ENCODE data around the gene MPC2. TPM values are rescaled to one million over a fixed set of nuclear protein-coding genes. Genes with fewer than 3 reads are reported as not detected.

MPC2 gene
- total RNA-seq, 3 donors from 2014 or later: 95.5 to 163 (median 134) TPM

DNA sequence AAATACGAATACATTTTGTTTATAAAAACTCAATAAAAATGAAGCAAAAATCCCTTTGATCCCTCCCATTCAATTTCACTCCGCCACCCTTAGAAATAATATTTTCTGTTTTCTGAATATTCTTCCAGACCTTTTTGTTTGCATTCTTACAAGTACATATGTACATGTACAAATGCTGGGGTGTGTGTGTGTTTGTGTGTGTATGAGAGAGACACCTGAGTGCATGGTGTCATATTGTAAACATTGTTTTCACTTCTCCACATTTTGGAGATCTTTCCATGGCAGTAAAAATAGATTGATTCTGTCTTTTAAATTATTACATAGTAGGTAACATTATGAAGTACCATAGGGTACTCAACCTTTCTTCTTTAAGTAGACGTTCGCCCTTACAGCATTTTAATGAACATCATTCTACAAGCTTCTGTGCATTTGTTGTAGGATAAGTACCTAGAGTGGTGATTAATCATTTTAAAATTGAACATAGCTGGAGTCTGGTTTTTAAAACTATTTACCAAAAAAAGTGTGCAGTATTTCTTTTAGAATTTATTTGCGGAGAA, 1.3 kb upstream of the MPC2 start:
- no peaks in the 10 kb centered on the region for H3K9me3 ChIP-seq
- no peaks in the 10 kb centered on the region for H3K36me3 ChIP-seq (ENCODE audit: low read depth)
- DNase-seq (no peak), ATAC-seq (no peak)
- no peak overlapping the region for H3K4me3 ChIP-seq
- peaks cover 22% of the 10 kb centered on the region for H3K4me1 ChIP-seq (ENCODE audit: low read depth)
- TF ChIP-seq, protein P1, sequence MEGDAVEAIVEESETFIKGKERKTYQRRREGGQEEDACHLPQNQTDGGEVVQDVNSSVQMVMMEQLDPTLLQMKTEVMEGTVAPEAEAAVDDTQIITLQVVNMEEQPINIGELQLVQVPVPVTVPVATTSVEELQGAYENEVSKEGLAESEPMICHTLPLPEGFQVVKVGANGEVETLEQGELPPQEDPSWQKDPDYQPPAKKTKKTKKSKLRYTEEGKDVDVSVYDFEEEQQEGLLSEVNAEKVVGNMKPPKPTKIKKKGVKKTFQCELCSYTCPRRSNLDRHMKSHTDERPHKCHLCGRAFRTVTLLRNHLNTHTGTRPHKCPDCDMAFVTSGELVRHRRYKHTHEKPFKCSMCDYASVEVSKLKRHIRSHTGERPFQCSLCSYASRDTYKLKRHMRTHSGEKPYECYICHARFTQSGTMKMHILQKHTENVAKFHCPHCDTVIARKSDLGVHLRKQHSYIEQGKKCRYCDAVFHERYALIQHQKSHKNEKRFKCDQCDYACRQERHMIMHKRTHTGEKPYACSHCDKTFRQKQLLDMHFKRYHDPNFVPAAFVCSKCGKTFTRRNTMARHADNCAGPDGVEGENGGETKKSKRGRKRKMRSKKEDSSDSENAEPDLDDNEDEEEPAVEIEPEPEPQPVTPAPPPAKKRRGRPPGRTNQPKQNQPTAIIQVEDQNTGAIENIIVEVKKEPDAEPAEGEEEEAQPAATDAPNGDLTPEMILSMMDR (IDR thresholded peaks at IDR 0.05): no peak
- intact Hi-C loops (cut with DNase I, micrococcal nuclease): no loop called here

DNA sequence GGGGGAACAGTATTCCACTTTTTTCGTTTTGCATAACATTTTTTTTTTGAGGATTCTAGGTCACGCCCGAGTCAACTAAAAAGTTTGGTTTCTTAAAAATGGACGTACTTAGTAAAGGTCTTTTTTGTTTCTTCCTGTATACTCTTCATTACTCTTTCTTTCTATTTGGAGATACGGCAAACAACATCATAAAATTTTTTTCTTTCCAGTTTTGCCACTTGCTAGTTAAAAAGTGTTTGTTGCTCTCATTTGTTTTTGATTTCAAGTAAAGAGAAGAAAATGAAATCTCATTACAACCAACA, 788 bp upstream of the MPC2 start:
- DNase-seq: no peak
- ATAC-seq: no peak
- TF ChIP-seq, protein P1 (IDR thresholded peaks at IDR 0.05): no peak
- H3K4me1 ChIP-seq (ENCODE audit: low read depth): peaks cover 24% of the 10 kb centered on the region
- H3K4me3 ChIP-seq: peak overlapping the region; percentile 97
- no peaks in the 10 kb centered on the region for H3K9me3 ChIP-seq
- intact Hi-C loops (cut with DNase I, micrococcal nuclease): no loop called here
- H3K36me3 ChIP-seq (ENCODE audit: low read depth): no peaks in the 10 kb centered on the region

DNA sequence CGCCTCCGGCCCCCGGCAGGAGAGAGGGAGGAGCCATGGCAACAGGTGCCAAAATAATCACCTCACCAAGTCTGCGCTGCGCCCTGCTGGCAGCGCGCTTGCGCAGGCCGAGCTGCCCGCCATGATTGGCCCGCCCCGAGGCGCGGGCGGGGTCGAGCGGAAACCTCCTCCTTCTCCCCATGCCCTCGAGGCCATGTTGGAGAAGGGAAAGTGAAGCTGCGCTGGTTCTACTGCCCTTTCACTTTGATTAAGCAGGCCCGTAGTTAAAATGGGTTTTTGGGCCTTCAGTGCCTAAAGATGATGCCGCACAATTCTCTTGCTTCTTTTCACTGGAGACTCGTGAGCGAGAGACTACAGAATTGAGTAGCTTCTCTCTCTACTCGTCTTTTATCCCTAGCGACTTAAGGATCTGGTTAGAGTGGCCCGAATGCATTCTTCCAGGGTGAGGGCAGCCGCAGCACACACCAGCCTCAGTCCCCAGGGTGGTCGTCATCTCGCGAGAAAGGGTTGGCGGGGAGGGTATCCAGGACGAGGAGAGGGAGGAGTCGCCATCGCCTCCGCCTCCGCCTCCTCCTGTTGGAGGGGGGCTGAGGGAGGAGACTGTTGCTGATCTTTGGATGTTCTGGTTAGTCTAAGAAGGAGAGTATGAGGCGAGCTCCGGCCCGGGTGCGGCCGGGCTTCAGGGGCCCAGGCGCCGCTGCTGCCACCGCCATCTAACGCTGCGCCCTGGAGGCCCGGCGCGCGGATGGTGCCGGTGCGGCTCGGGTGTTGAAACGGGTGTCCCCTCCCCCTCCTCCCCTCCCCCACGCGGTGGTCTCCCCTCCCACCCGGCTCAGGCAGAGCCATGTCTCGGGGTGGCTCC, 573 bp downstream of the MPC2 start, which contains the start of gene DCAF6:
DCAF6 (plus strand) TSS at position 616 of the 862 bp plus-strand sequence; CDS start at position 845, 229 bp downstream.
- ATAC-seq (peak; percentile 91), DNase-seq (peak; percentile 96 to 98 (median 98))
- H3K4me3 ChIP-seq: peak within 1 kb of the TSS; percentile 97
- H3K36me3 ChIP-seq (ENCODE audit: low read depth): no peaks in the 10 kb centered on the region
- peaks cover 31% of the 10 kb centered on the region for H3K4me1 ChIP-seq (ENCODE audit: low read depth)
- H3K9me3 ChIP-seq: no peaks in the 10 kb centered on the region
- TF ChIP-seq, protein P1 (IDR thresholded peaks at IDR 0.05): no peak
- intact Hi-C loops (cut with DNase I, micrococcal nuclease): no loop called here

GRCh38 chr1:167935216-167936067, 1.4 kb downstream of the MPC2 start:
- no peaks in the 10 kb centered on the region for H3K36me3 ChIP-seq (ENCODE audit: low read depth)
- intact Hi-C loops (cut with DNase I, micrococcal nuclease): no loop called here
- H3K4me3 ChIP-seq: peak overlapping the region; percentile 97
- H3K4me1 ChIP-seq (ENCODE audit: low read depth): peaks cover 32% of the 10 kb centered on the region
- DNase-seq (peak in 2 of 3 donors; percentile 53 to 67), ATAC-seq (peak; percentile 36)
- TF ChIP-seq, protein P1 (IDR thresholded peaks at IDR 0.05): no peak
- no peaks in the 10 kb centered on the region for H3K9me3 ChIP-seq

DNA sequence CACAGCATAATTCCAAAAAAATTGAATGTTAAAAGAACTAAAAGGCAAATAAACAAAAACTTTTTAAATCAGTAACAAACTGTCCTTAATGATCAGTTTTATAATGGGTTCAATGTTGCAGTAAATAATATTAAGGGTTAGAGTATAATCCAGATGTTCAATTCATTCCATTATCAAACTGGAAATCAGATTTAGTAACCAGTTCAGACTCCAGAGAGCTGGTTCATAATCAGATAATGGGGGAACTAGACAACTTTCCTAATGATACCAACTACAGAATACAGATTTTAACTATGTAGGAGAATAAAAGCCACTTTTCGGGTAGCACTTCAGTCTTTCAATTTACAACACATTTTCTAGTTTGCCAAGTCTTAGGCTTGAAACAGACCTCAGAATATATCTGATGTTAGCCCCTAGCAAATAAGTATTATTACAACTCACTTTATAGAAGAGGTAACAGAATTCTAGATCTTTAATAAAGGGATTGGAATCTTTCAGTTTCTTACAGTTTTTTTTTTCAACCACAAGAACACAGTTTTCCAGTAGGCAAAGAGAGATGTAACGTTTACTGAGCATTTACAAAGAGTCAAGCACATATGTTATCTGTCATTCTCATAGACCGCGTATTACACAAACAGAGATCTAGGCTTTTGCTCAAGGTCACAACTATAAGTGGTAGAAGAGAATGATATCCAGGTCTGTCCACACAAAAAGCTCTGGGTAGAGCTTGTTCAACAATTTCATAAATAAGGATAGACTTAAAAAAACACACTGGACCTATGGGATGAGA, 2.3 kb downstream of the MPC2 start:
- H3K4me1 ChIP-seq (ENCODE audit: low read depth): peaks cover 30% of the 10 kb centered on the region
- no peaks in the 10 kb centered on the region for H3K9me3 ChIP-seq
- ATAC-seq (no peak), DNase-seq (no peak)
- H3K36me3 ChIP-seq (ENCODE audit: low read depth): no peaks in the 10 kb centered on the region
- TF ChIP-seq, protein P1 (IDR thresholded peaks at IDR 0.05): no peak
- H3K4me3 ChIP-seq: peak overlapping the region; percentile 97
- intact Hi-C loops (cut with DNase I, micrococcal nuclease): no loop called here
